Suppressor macrophage treated with lipopolysaccharide for 1 hour (primary cell): ENCODE measurements around the gene ENO1.

Experiments
- DNase-seq, 3 donors: peaks; one replicate each; pipeline ENCODE4 v3.0.0-alpha.2; 2020 to 2022

The ENO1 gene

DNA sequence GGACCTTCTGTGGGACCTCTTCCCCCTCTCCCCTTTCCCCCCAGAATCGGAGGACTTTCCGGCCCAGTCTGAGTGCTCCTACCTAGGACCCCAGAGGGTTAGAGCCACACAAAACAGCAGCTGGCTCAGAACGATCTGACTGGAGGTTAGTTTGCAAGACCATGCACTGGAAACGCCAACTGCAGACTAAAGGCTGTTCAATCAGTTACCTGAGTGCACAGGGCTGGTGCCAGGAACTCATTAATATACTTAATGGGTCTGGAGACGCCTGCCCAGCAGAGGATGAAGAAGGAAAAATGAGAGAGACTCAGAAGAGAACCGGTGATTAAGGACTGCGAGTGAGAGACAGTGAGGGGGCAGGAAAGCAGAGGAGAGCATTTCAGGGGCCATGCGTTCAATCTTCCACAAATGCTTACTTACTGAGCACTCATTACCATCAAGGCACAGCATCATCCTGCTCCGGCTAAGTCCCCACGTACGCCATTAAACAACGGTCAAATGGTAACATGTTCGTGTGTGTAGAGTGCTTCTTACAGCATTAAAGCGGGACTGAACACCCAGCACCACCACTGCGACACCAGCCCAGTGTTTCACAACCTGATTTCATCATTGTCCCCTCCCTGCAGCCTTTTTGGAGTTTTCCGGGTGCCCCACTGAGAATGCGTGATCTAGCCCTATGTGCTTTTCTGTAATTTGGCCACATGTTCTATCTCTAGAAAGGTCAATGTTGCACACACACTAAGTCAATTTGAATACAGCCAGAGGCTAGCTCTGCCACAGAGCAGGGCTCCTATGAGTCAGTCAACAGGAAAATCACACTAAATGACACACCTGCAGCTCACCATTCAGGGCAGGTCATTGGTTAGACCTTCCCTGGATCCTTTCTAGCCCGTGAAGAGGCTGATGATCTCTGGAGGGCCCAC lies 7.6 kb downstream of the ENO1 start:
- DNase-seq, result peak; percentile 57 to 70 (median 63)

GRCh38 chr1:8870103-8870502 lies 8.4 kb downstream of the ENO1 start:
- no peak for DNase-seq

DNA sequence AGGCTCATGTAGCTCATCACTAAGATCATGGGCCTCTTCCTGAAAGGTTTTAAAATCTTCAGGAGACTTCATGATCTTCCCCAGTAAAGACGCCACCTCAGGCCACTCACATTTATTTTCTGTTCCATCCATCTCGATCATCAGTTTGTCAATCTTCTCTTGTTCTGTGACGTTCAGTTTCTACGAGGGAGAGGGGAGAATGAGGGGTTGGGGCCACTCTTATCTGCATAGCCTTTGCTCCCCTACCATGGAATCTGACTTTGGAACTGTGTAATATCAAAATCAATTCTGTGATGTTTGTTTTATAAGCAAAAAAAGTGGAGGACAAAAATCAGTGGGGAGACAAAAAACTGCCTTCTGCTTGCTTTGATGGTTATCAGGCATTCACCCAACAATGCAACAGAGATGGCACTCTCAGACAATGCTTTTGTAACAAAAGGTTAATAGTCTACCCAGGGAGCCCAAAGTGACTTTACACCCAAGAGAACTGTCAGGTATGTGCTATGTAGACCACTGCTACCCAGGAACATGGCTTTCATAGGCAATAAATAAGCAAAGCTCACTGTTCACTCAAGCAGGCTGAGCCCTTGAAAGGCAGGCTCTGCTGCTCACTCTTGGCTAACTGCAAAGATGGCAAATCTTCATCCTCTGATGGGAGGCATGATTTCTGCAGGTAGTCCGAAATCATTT lies 10.5 kb downstream of the ENO1 start:
- no peak for DNase-seq

GRCh38 chr1:8866792-8867415 lies 11.6 kb downstream of the ENO1 start:
- DNase-seq, result no peak

GRCh38 chr1:8866173-8866791 lies 12.2 kb downstream of the ENO1 start:
- DNase-seq, result no peak

DNA sequence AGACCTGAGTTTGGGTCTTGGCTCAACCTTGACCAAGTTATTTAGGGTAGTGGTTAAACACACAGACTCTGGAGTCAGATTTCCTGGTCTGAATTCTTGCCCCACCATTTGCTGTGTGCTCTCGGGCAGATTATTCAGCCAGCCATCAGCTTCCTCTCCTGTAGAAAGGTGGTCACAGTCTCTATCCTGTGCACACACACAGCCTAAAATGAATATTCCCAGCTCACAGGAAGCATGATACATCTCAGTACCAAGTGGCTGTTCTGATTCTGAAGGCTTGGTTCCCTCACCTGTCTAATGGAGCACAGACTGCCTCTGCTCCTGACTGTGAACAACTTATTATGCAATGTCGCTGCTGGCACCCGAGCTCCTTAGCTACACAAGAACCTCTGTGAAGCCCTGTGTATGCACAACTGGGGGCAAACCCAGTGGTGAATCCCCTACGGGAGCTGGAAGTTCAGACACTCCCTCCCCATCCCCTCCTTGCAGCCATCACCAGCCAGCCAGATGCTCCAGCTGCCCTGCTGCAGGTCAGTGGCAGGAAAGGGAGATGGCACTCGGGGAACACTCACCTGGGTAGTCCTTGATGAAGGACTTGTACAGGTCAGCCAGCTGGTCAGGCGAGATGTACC lies 13.7 kb downstream of the ENO1 start:
- DNase-seq, result no peak

DNA sequence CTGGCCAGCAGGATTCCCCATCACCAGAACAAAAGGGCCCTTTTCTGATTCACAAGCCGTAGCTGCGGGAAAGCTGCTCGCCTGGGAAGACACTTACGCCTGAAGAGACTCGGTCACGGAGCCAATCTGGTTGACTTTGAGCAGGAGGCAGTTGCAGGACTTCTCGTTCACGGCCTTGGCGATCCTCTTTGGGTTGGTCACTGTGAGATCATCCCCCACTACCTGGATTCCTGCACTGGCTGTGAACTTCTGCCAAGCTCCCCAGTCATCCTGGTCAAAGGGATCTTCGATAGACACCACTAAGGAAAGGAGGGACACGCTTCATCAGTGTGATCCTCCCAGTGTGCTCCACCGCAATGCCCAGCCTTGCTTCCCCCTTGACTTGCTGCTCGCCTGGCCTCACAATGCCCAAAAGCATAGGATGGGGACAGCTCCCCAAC lies 14.7 kb downstream of the ENO1 start:
- no peak for DNase-seq

- no peak for DNase-seq
Measured at GRCh38 chr1:8863138-8863537, 15.3 kb downstream of the ENO1 start.

GRCh38 chr1:8862528-8862927 lies 16.0 kb downstream of the ENO1 start:
- DNase-seq, result peak; percentile 30 to 60 (median 45)

DNA sequence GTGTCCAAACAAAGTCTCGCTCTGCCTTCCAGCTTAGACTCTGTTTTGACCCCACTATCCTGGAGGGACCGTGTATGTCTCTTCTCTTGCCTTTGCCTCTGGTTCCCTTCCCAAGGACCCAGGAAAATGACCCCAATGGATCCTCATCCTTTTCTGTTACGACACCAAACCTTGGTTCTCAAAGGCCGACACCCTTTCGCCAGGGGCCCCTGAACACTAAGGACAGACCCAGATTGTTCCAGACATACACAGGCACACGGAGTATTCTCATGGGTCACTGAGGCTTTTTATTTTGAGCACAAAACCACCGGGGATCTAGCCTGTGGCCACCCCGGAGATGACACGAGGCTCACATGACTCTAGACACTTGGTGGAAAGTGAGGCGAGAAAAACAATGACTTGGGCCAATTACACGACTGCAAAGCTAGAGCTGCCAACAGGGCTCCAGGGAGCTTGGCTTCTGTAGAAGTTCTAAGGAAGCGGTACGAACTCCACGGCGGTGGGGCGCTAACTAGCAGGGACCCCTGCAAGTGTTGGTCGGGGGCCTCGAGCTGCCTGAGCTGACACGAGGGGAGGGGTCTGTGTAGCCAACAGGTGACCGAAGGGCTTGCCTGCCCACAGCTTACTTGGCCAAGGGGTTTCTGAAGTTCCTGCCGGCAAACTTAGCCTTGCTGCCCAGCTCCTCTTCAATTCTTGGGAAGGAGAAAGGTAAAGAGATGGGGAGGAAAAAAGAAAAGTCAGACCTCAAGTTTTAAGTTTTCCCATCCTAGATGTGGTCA lies 17.6 kb downstream of the ENO1 start:
- no peak for DNase-seq

DNA sequence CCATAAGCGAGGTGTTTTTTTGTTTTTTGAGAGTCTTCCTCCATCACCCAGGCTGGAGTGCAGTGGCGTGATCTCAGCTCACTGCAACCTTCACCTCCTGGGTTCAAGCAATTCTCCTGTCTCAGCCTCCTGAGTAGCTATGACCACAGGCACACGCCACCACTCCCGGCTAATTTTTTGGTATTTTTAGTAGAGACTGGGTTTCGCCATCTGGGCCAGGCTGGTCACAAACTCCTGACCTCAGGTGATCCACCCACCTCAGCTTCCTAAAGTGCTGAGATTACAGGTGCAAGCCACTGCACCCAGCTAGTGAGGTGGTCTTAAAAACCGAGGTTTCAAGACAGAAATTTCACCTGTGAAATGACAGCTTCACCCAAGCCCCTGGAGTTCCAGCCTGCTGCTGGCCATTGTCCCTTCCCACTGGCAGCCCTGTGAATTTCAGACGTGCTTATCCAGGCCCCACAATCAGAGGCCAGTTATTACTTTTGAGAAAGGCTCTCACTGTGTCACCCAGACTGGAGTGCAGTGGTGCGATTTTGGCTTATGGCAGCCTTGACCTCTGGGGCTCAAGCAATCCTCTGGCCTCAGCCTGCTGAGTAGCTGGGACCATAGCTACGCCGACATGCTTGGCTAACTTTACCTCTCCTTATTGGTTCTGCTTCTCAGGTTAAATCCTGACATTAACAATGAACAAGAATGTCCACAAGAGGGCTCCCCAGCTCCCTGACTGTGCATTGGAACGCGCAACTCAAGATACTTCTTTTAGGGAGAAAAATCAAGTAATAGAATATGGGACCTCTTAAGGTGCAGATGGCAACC lies 19.4 kb downstream of the ENO1 start:
- peak; percentile 68 to 78 (median 78) for DNase-seq

GRCh38 chr1:8858112-8858668 lies 20.3 kb downstream of the ENO1 start:
- no peak for DNase-seq

DNA sequence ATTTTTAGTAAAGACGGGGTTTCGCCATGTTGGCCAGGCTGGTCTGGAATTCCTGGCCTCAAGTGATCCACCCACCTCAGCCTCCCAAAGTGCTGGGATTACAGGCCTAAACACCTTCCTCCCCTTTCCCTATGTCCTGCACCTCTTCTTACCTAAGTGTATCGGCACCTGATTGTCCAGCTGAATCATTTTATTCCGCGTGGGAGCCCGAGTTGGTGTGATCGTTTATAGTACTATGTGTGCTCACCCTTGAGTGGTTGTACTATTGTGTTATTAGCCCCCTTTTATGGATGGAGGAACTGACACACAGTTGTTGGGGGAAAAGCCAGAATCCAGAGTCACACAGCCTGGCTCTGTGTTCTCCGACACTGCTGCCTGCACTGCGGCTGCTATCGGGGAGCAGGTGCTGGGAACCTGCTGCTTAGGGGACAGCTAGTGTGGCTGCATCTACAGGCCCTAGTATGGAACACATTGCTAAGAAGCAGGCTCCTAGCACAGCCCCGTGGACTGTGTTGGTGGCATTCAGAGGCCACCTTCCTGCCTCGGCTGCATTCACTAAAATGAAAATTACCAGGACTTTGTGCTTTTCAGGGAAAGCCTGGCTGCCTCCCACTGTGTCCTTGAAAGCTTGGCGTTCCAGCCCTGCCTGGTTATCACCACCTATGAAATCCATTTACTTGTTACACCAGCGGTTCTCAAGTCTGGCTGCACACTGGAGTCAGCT lies 21.6 kb downstream of the ENO1 start:
- DNase-seq, result no peak

GRCh38 chr1:8854240-8854639 lies 24.2 kb downstream of the ENO1 start:
- DNase-seq, result no peak

GRCh38 chr1:8851060-8851459 lies 27.4 kb downstream of the ENO1 start:
- DNase-seq, result no peak

GRCh38 chr1:8848663-8849386 lies 29.7 kb downstream of the ENO1 start:
- DNase-seq, result peak; percentile 77 to 94 (median 86)

- DNase-seq, result no peak
Measured at GRCh38 chr1:8847990-8848389, 30.5 kb downstream of the ENO1 start.

- DNase-seq, result no peak
Measured at GRCh38 chr1:8846263-8846662, 32.2 kb downstream of the ENO1 start.
